Endothelial cell of umbilical vein (primary cell): Measurements from ENCODE around the gene RBM4. TPM values are rescaled to one million over a fixed set of nuclear protein-coding genes. Genes with fewer than 3 reads are reported as not detected.

Experiments
- BruUV-seq: library from RNA; stranded (reverse); fragments of 400-500 nt; replicated peaks from 2 replicates; lab custom pipeline; 2021; lab: Mats Ljungman, UMichigan
- CTCF ChIA-PET: fragments of 300-600, 350-600 bp; sonication (Branson Sonifier 250); formaldehyde crosslinking; loops from one replicate; lab custom pipeline; 2021; ENCODE audit warnings: antibody characterized with exemption, inconsistent platforms; lab: Charles Lee
- POLR2A ChIA-PET: fragments of 300-600, 350-600 bp; sonication (Branson Sonifier 250); formaldehyde crosslinking; loops from one replicate; lab custom pipeline; 2021; ENCODE audit warnings: antibody characterized with exemption, inconsistent platforms; lab: Charles Lee
- DNase-seq: peaks from one replicate; pipeline ENCODE4 v3.0.0-alpha.2; 2011; ENCODE audit warnings: low read depth, low spot score
- FAIRE-seq: peaks from 2 replicates; lab custom pipeline; 2011; peaks lifted over from hg19 to GRCh38; lab: Jason Lieb, UNC
- H2AFZ ChIP-seq: 2 replicates; pipeline ENCODE4 v1.6.0; 2012; ENCODE audit warnings: low read depth, low read length, control low read depth, inconsistent platforms
- H3K27ac ChIP-seq: 2 replicates; pipeline ENCODE4 v1.5.1; 2011; ENCODE audit warnings: low read depth, mild to moderate bottlenecking, control low read depth, low read length, moderate library complexity; ENCODE audit not compliant: insufficient read depth
- H3K27me3 ChIP-seq, 2 experiments: 2 replicates each; pipeline versions ENCODE4 v1.6.0 to v1.6.1; 2011; ENCODE audit warnings: low read length in 2 of 2, mixed read lengths in 1 of 2; ENCODE audit not compliant: control insufficient read depth in 2 of 2, insufficient read depth in 2 of 2
- H3K36me3 ChIP-seq, 2 experiments: 2 replicates in 1 of 2; 3 replicates in 1 of 2; pipeline ENCODE4 v1.5.1; 2011; ENCODE audit warnings: low read length in 2 of 2, mild to moderate bottlenecking in 1 of 2, moderate library complexity in 1 of 2; ENCODE audit not compliant: control insufficient read depth in 2 of 2, insufficient read depth in 2 of 2; ENCODE audit errors: extremely low read depth in 1 of 2
- H3K4me1 ChIP-seq: 3 replicates; pipeline ENCODE4 v1.5.1; 2011; ENCODE audit warnings: mild to moderate bottlenecking, low read length; ENCODE audit not compliant: control insufficient read depth, insufficient read depth; ENCODE audit errors: extremely low read depth
- H3K4me2 ChIP-seq: 2 replicates; pipeline ENCODE4 v1.6.1; 2011; ENCODE audit warnings: low read length, control low read depth, mixed read lengths; ENCODE audit not compliant: insufficient read depth
- H3K4me3 ChIP-seq, 3 experiments: fragments of 200-600 bp in 1 of 3; sonication (generic), shearing (Covaris generic) in 1 of 3; replicated peaks in 1 of 3; 2 replicates each; pipeline ENCODE4 v1.5.1; 2011 to 2016; ENCODE audit warnings: control low read depth in 3 of 3, low read length in 3 of 3, mild to moderate bottlenecking in 2 of 3, inconsistent platforms in 1 of 3, low read depth in 1 of 3, moderate library complexity in 1 of 3; ENCODE audit not compliant: insufficient read depth in 1 of 3
- H3K79me2 ChIP-seq: 2 replicates; pipeline ENCODE4 v1.6.0; 2012; ENCODE audit warnings: low read length, inconsistent platforms; ENCODE audit not compliant: control insufficient read depth, insufficient read depth
- H3K9ac ChIP-seq: replicated peaks from 2 replicates; pipeline ENCODE3; 2011; ENCODE audit warnings: low read length, control low read depth; ENCODE audit not compliant: insufficient read depth; ENCODE audit errors: extremely low read depth
- H3K9me1 ChIP-seq: replicated peaks from 3 replicates; pipeline ENCODE4 v1.6.0; 2011; ENCODE audit warnings: mild to moderate bottlenecking, low read length; ENCODE audit not compliant: control insufficient read depth, insufficient read depth; ENCODE audit errors: extremely low read depth
- H3K9me3 ChIP-seq: replicated peaks from 2 replicates; pipeline ENCODE4 v1.5.1; 2012; ENCODE audit warnings: low read length, inconsistent platforms; ENCODE audit not compliant: control insufficient read depth, insufficient read depth
- H4K20me1 ChIP-seq: replicated peaks from 2 replicates; pipeline ENCODE3; 2011; ENCODE audit warnings: mild to moderate bottlenecking, low read length; ENCODE audit not compliant: control insufficient read depth, insufficient read depth; ENCODE audit errors: extremely low read depth
- EZH2 ChIP-seq: IDR thresholded peaks from 2 replicates; pipeline ENCODE4 v1.6.1; 2012; ENCODE audit warnings: borderline replicate concordance, low read depth, mild to moderate bottlenecking, moderate library complexity, low read length, inconsistent platforms; ENCODE audit not compliant: severe bottlenecking
- FOS ChIP-seq: IDR thresholded peaks from 2 replicates; pipeline ENCODE4 v1.6.1; 2011; ENCODE audit warnings: mild to moderate bottlenecking, low read length, moderate library complexity, borderline replicate concordance; ENCODE audit not compliant: insufficient read depth
- GATA2 ChIP-seq: IDR thresholded peaks from 2 replicates; pipeline ENCODE4 v1.7.0; 2011; ENCODE audit warnings: low read depth, mild to moderate bottlenecking, moderate library complexity, mixed read lengths, low read length; ENCODE audit not compliant: insufficient read length, insufficient read depth
- JUN ChIP-seq: IDR thresholded peaks from 2 replicates; pipeline ENCODE4 v1.6.1; 2011; ENCODE audit warnings: borderline replicate concordance, low read depth; ENCODE audit not compliant: insufficient read length, insufficient read depth
- MYC ChIP-seq: IDR thresholded peaks from one replicate; pipeline ENCODE4 v1.6.1; 2011; ENCODE audit warnings: mild to moderate bottlenecking, low read depth, low read length
- POLR2A ChIP-seq: IDR thresholded peaks from 2 replicates; pipeline ENCODE4 v1.6.1; 2012; ENCODE audit warnings: low read depth, mild to moderate bottlenecking, control low read depth, low read length
- POLR2AphosphoS5 ChIP-seq: IDR thresholded peaks from 2 replicates; pipeline ENCODE4 v1.6.1; 2012; ENCODE audit warnings: low read depth, mild to moderate bottlenecking, control low read depth, low read length, moderate library complexity; ENCODE audit not compliant: insufficient read depth
- dilution Hi-C: fragments of 300-500 bp; cut with MboI; formaldehyde crosslinking; loops from one replicate; pipeline ENCODE4 v1.15.0; 2019; ENCODE audit warnings: low sequenced_read_pairs; ENCODE audit not compliant: extremely low pct_ligation_motif_present
- intact Hi-C: fragments of 100-400 bp; cut with micrococcal nuclease; formaldehyde crosslinking; loops from one replicate; pipeline ENCODE4 v1.10.0; 2022
- polyA plus RNA-seq, 4 experiments: library from polyadenylated mRNA; depleted of rRNA in 3 of 4; stranded (reverse) in 3 of 4; unstranded in 1 of 4; fragments of >200 nt; gene quantifications; 2 replicates each; pipeline versions ENCODE4 v1.2.1 to v1.2.3, GENCODE V29; 2011 to 2012; ENCODE audit warnings: missing spikeins in 1 of 4
- total RNA-seq: library from RNA; stranded (reverse); gene quantifications from 2 replicates; pipeline ENCODE4 v1.2.3, GENCODE V29; 2021
- TF ChIP-seq, protein P1 (sequence below), 2 donors: IDR thresholded peaks; 1 replicate in 1 of 2; 2 replicates in 1 of 2; pipeline ENCODE4 v1.5.1; 2011; ENCODE audit warnings: low read length in 2 of 2, mild to moderate bottlenecking in 2 of 2, moderate library complexity in 2 of 2, control low read depth in 1 of 2, inconsistent platforms in 1 of 2, low read depth in 1 of 2; ENCODE audit not compliant: insufficient read depth in 1 of 2; ENCODE audit errors: extremely low read depth in 1 of 2
- TF ChIP-seq, protein P2 (sequence below): IDR thresholded peaks from 2 replicates; pipeline ENCODE4 v1.6.1; 2011; ENCODE audit not compliant: insufficient read depth, insufficient read length

Gene RBM4
- total and polyA plus RNA-seq, 2 donors (not counting 3 experiments of a cell fraction or from before 2014, with no cell fraction given) = 153 to 361 TPM

DNA sequence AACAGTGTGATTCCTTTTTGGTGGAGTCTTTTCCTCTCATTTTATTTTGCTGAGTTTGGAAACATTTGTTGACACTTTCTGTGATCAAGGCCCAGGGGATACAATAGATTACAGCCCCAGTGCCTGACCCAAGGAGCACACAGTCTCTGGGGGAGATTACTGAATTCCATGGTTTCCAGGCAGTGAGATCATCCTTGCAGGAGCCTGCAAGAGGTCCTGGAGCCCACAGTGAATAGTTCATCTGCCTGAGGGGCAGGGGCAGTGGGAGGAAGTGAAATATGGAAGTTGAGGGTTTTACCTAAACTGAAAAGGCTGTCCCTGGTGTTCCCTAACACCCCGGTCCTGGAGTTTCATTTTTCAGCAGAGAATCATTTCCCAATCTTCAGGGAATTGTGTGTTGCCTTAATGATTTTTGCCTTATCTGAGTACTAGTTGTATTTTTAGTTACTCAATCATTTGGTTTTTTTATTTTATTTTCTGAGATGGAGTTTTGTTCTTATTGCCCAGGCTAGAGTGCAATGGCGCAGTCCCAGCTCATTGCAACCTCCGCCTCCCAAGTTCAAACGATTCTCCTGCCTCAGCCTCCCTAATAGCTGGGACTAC lies 37.8 kb upstream of the RBM4 start:
- Histone ChIP-seq H3K36me3 (peaks cover 2 to 17% of the 10 kb centered on the region in 2 experiments), H3K9me1 (no peaks in the 10 kb centered on the region), H3K27me3 (no peaks in the 10 kb centered on the region), H3K27ac (no peak overlapping the region), H2AFZ (no peak overlapping the region), H3K9me3 (no peaks in the 10 kb centered on the region), H3K9ac (no peak overlapping the region), H4K20me1 (no peaks in the 10 kb centered on the region), H3K79me2 (no peaks in the 10 kb centered on the region), H3K4me2 (no peak overlapping the region), H3K4me3 (no peak overlapping the region), H3K4me1 (no peaks in the 10 kb centered on the region)
- intact Hi-C loops (no loop called here), dilution Hi-C loops (no loop called here)
- TF ChIP-seq EZH2 (no peak), POLR2A (no peak), MYC (no peak), POLR2AphosphoS5 (no peak)
- POLR2A ChIA-PET = no interaction called here
- BruUV-seq = no TSS peak
- DNase-seq (no peak), FAIRE-seq (no peak)
- CTCF ChIA-PET = interaction anchor here (2.5 kb wide), 1 partner anchor 23 kb away, joined by 5 read pairs; no protein-coding TSS in a partner anchor

DNA sequence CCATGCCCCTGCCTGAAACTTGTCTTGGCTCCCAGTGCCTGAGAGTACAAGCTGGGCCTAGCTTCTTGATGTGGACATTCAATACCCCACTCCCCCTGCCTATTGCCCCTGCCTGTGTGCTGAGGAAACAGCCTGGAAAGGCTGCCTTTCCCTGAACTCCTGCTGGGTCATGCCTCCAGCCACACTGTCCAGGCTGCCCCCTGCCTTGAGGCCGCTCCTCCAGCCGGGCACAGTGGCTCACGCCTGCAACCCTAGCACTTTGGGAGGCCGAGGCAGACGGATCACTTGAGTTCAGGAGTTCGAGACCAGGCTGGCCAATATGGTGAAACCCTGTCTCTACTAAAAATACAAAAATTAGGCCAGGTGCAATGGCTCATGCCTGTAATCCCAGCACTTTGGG lies 35.4 kb upstream of the RBM4 start:
- no TSS peak for BruUV-seq
- ChIA-PET CTCF (interaction anchor here (2.5 kb wide), 1 partner anchor 25 kb away, joined by 5 read pairs; no protein-coding TSS in a partner anchor), POLR2A (interaction anchor here (1.3 kb wide), 1 partner anchor 14 kb away, joined by 3 read pairs; the partner anchor contains the start of gene RBM14)
- Histone ChIP-seq H3K9ac (no peak overlapping the region), H3K4me1 (no peaks in the 10 kb centered on the region), H3K79me2 (no peaks in the 10 kb centered on the region), H3K4me3 (no peak overlapping the region), H3K9me3 (no peaks in the 10 kb centered on the region), H3K27me3 (no peaks in the 10 kb centered on the region), H2AFZ (no peak overlapping the region), H3K36me3 (peaks cover 2 to 17% of the 10 kb centered on the region in 2 experiments), H3K9me1 (no peaks in the 10 kb centered on the region), H3K4me2 (no peak overlapping the region), H4K20me1 (no peaks in the 10 kb centered on the region), H3K27ac (no peak overlapping the region)
- dilution Hi-C loops (no loop called here), intact Hi-C loops (no loop called here)
- FAIRE-seq (no peak), DNase-seq (no peak)
- no peak for TF ChIP-seq MYC
- TF ChIP-seq, protein P1, sequence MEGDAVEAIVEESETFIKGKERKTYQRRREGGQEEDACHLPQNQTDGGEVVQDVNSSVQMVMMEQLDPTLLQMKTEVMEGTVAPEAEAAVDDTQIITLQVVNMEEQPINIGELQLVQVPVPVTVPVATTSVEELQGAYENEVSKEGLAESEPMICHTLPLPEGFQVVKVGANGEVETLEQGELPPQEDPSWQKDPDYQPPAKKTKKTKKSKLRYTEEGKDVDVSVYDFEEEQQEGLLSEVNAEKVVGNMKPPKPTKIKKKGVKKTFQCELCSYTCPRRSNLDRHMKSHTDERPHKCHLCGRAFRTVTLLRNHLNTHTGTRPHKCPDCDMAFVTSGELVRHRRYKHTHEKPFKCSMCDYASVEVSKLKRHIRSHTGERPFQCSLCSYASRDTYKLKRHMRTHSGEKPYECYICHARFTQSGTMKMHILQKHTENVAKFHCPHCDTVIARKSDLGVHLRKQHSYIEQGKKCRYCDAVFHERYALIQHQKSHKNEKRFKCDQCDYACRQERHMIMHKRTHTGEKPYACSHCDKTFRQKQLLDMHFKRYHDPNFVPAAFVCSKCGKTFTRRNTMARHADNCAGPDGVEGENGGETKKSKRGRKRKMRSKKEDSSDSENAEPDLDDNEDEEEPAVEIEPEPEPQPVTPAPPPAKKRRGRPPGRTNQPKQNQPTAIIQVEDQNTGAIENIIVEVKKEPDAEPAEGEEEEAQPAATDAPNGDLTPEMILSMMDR (IDR thresholded peaks at IDR 0.05; ENCODE audit: extremely low read depth in 1 of 2, insufficient read depth in 1 of 2, low read depth in 1 of 2, low read length in 2 of 2) = no peak
- no peak for TF ChIP-seq JUN
- no peak for TF ChIP-seq FOS
- TF ChIP-seq, protein P2, sequence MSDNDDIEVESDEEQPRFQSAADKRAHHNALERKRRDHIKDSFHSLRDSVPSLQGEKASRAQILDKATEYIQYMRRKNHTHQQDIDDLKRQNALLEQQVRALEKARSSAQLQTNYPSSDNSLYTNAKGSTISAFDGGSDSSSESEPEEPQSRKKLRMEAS = no peak
- TF ChIP-seq POLR2A = no peak
- TF ChIP-seq GATA2 = no peak
- no peak for TF ChIP-seq EZH2
- no peak for TF ChIP-seq POLR2AphosphoS5
